HepG2 (cell line): ENCODE results near the gene KRT17. TPM values are rescaled to one million over a fixed set of nuclear protein-coding genes. Genes with fewer than 3 reads are reported as not detected.

Experiments
- PLRG1 ChIP-seq: fragments of 450-650 bp; conservative IDR thresholded peaks from 2 replicates; pipeline ENCODE4 v1.6.1; 2016
- RNF2 ChIP-seq: fragments of 450-650 bp; conservative IDR thresholded peaks from 2 replicates; pipeline ENCODE4 v1.6.1; 2016; ENCODE audit warnings: low read depth
- SMAD1 ChIP-seq: sonication (generic); formaldehyde crosslinking; IDR thresholded peaks from 2 replicates; pipeline ENCODE4 v1.4.0; 2020; ENCODE audit warnings: missing genetic modification reagents, low read depth, mild to moderate bottlenecking, borderline replicate concordance
- XBP1 ChIP-seq: sonication (generic); formaldehyde crosslinking; IDR thresholded peaks from 2 replicates; pipeline ENCODE4 v1.5.0; 2020; ENCODE audit warnings: missing genetic modification reagents
- ZNF234 ChIP-seq: sonication (generic); formaldehyde crosslinking; conservative IDR thresholded peaks from 2 replicates; pipeline ENCODE4 v1.5.1; 2020; ENCODE audit warnings: mild to moderate bottlenecking, missing genetic modification reagents
- polyA plus RNA-seq, 8 experiments: library from polyadenylated mRNA; depleted of rRNA in 3 of 8; stranded (reverse) in 7 of 8; unstranded in 1 of 8; fragments of >200 nt; fragmentation: Illumina TruSeq in 4 of 8; extraction: Trizol in 4 of 8; gene quantifications; 2 replicates each; pipeline versions ENCODE4 v1.2.1 to v1.2.3, GENCODE V29; 2011 to 2016; ENCODE audit warnings: low read depth in 4 of 8, missing spikeins in 1 of 8, mixed read lengths in 1 of 8; ENCODE audit not compliant: insufficient read depth in 1 of 8
- total RNA-seq, 5 experiments: library from RNA; depleted of rRNA; stranded (reverse); fragments of >200 nt; fragmentation: Illumina TruSeq; extraction: Trizol; gene quantifications; 2 replicates each; pipeline ENCODE4 v1.2.3, GENCODE V29; 2016; ENCODE audit warnings: low read depth in 1 of 5
- TF ChIP-seq, protein P1 (sequence below): sonication (generic); formaldehyde crosslinking; IDR thresholded peaks from 2 replicates; pipeline ENCODE4 v1.4.0; 2020; ENCODE audit warnings: missing genetic modification reagents, borderline replicate concordance
- TF ChIP-seq, protein P2 (sequence below): sonication (generic); formaldehyde crosslinking; IDR thresholded peaks from 2 replicates; pipeline ENCODE4 v1.5.1; 2020; ENCODE audit warnings: mild to moderate bottlenecking, missing genetic modification reagents, moderate library complexity
- TF ChIP-seq, protein P3 (sequence below): sonication (generic); formaldehyde crosslinking; IDR thresholded peaks from 2 replicates; pipeline ENCODE4 v1.5.0; 2020; ENCODE audit warnings: mild to moderate bottlenecking, missing genetic modification reagents
- TF ChIP-seq, protein P4 (sequence below): IDR thresholded peaks from 2 replicates; pipeline ENCODE4 v1.4.0; 2020; ENCODE audit warnings: mild to moderate bottlenecking, missing genetic modification reagents

The KRT17 gene
- total and polyA plus RNA-seq, 2 of the 13 experiments (the other 11 are each of a cell fraction or from before 2014, with no cell fraction given) = 0.38 to 0.82 TPM

DNA sequence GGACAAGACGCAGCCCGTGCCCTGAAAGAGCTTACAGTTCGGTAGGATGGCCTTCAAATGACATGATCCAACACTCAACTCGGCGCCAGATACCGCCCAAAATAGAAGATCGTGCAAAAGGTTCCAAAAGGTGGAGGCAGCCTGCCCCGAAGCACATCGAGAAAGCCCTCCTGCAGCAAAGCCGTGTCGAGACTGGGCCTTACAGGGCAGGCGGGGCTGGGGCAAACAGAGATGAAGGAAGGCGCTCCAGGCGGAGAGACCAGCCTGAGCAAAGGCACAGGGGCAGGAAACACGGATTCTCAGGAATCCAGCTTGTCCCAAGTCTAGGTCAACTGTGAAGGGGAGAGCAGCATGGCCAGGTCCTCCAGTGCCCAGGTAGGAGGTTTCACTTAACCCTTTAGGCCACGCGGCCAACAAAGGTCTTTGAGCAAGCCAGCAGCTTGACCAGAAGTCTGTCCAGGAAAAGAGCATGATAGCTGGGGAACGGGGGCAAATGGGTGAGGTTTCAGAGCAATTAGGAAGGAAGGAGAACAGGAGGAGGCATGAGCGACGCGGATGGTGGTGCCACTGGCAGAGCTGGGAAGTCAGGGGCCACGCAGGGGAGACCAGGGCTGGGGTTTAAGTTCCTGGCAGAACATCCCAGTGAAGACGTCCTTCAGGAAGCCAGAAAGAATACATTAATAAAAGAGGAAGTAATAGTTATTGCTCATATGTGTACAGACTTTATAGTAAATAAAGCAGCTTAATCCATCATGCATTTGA is 43.1 kb upstream of the KRT17 start (continued):
- TF ChIP-seq, protein P1, sequence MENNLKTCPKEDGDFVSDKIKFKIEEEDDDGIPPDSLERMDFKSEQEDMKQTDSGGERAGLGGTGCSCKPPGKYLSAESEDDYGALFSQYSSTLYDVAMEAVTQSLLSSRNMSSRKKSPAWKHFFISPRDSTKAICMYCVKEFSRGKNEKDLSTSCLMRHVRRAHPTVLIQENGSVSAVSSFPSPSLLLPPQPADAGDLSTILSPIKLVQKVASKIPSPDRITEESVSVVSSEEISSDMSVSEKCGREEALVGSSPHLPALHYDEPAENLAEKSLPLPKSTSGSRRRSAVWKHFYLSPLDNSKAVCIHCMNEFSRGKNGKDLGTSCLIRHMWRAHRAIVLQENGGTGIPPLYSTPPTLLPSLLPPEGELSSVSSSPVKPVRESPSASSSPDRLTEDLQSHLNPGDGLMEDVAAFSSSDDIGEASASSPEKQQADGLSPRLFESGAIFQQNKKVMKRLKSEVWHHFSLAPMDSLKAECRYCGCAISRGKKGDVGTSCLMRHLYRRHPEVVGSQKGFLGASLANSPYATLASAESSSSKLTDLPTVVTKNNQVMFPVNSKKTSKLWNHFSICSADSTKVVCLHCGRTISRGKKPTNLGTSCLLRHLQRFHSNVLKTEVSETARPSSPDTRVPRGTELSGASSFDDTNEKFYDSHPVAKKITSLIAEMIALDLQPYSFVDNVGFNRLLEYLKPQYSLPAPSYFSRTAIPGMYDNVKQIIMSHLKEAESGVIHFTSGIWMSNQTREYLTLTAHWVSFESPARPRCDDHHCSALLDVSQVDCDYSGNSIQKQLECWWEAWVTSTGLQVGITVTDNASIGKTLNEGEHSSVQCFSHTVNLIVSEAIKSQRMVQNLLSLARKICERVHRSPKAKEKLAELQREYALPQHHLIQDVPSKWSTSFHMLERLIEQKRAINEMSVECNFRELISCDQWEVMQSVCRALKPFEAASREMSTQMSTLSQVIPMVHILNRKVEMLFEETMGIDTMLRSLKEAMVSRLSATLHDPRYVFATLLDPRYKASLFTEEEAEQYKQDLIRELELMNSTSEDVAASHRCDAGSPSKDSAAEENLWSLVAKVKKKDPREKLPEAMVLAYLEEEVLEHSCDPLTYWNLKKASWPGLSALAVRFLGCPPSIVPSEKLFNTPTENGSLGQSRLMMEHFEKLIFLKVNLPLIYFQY (CRISPR knock-in tag) = peak; percentile 29; the same call in 1 of the 2 replicates
- TF ChIP-seq, protein P2, sequence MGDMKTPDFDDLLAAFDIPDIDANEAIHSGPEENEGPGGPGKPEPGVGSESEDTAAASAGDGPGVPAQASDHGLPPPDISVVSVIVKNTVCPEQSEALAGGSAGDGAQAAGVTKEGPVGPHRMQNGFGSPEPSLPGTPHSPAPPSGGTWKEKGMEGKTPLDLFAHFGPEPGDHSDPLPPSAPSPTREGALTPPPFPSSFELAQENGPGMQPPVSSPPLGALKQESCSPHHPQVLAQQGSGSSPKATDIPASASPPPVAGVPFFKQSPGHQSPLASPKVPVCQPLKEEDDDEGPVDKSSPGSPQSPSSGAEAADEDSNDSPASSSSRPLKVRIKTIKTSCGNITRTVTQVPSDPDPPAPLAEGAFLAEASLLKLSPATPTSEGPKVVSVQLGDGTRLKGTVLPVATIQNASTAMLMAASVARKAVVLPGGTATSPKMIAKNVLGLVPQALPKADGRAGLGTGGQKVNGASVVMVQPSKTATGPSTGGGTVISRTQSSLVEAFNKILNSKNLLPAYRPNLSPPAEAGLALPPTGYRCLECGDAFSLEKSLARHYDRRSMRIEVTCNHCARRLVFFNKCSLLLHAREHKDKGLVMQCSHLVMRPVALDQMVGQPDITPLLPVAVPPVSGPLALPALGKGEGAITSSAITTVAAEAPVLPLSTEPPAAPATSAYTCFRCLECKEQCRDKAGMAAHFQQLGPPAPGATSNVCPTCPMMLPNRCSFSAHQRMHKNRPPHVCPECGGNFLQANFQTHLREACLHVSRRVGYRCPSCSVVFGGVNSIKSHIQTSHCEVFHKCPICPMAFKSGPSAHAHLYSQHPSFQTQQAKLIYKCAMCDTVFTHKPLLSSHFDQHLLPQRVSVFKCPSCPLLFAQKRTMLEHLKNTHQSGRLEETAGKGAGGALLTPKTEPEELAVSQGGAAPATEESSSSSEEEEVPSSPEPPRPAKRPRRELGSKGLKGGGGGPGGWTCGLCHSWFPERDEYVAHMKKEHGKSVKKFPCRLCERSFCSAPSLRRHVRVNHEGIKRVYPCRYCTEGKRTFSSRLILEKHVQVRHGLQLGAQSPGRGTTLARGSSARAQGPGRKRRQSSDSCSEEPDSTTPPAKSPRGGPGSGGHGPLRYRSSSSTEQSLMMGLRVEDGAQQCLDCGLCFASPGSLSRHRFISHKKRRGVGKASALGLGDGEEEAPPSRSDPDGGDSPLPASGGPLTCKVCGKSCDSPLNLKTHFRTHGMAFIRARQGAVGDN (CRISPR knock-in tag) = peak; percentile 77
- TF ChIP-seq, protein P3, sequence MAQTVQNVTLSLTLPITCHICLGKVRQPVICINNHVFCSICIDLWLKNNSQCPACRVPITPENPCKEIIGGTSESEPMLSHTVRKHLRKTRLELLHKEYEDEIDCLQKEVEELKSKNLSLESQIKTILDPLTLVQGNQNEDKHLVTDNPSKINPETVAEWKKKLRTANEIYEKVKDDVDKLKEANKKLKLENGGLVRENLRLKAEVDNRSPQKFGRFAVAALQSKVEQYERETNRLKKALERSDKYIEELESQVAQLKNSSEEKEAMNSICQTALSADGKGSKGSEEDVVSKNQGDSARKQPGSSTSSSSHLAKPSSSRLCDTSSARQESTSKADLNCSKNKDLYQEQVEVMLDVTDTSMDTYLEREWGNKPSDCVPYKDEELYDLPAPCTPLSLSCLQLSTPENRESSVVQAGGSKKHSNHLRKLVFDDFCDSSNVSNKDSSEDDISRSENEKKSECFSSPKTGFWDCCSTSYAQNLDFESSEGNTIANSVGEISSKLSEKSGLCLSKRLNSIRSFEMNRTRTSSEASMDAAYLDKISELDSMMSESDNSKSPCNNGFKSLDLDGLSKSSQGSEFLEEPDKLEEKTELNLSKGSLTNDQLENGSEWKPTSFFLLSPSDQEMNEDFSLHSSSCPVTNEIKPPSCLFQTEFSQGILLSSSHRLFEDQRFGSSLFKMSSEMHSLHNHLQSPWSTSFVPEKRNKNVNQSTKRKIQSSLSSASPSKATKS (CRISPR knock-in tag) = no peak
- TF ChIP-seq RNF2 = 0 out of 2 replicates have a peak, but pooled peaks have one; percentile 51
- peak; percentile 42; the same call in 1 of the 2 replicates for TF ChIP-seq SMAD1 (CRISPR knock-in tag)
- TF ChIP-seq XBP1 (CRISPR knock-in tag) = no peak
- no peak for TF ChIP-seq PLRG1
- TF ChIP-seq ZNF234 (CRISPR knock-in tag) = 0 out of 2 replicates have a peak, but pooled peaks have one; percentile 74
- TF ChIP-seq, protein P4, sequence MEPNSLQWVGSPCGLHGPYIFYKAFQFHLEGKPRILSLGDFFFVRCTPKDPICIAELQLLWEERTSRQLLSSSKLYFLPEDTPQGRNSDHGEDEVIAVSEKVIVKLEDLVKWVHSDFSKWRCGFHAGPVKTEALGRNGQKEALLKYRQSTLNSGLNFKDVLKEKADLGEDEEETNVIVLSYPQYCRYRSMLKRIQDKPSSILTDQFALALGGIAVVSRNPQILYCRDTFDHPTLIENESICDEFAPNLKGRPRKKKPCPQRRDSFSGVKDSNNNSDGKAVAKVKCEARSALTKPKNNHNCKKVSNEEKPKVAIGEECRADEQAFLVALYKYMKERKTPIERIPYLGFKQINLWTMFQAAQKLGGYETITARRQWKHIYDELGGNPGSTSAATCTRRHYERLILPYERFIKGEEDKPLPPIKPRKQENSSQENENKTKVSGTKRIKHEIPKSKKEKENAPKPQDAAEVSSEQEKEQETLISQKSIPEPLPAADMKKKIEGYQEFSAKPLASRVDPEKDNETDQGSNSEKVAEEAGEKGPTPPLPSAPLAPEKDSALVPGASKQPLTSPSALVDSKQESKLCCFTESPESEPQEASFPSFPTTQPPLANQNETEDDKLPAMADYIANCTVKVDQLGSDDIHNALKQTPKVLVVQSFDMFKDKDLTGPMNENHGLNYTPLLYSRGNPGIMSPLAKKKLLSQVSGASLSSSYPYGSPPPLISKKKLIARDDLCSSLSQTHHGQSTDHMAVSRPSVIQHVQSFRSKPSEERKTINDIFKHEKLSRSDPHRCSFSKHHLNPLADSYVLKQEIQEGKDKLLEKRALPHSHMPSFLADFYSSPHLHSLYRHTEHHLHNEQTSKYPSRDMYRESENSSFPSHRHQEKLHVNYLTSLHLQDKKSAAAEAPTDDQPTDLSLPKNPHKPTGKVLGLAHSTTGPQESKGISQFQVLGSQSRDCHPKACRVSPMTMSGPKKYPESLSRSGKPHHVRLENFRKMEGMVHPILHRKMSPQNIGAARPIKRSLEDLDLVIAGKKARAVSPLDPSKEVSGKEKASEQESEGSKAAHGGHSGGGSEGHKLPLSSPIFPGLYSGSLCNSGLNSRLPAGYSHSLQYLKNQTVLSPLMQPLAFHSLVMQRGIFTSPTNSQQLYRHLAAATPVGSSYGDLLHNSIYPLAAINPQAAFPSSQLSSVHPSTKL = peak; percentile 4; the same call in 1 of the 2 replicates
